Suprapubic skin (tissue), 4 donors: Measurements from ENCODE around the gene POTEH.
"Not testable (repeated sequence)": the region's sequence is repeated elsewhere in the genome, so short reads cannot be mapped to it uniquely, and the experiment has no call there.

Experiments used
- POLR2A ChIP-seq, 2 donors: fragments of 450-650 bp; IDR thresholded peaks; one replicate each; pipeline ENCODE4 v1.6.1; 2017; ENCODE audit warnings: antibody characterized with exemption in 2 of 2, mild to moderate bottlenecking in 2 of 2, moderate library complexity in 2 of 2
- POLR2AphosphoS5 ChIP-seq, 3 donors: sonication (generic); formaldehyde crosslinking; IDR thresholded peaks; one replicate each; pipeline ENCODE4 v1.6.1; 2017; ENCODE audit warnings: antibody characterized with exemption in 3 of 3
- TF ChIP-seq, protein P1 (sequence below), 2 donors: fragments of 200-600 bp in 1 of 2; fragments of 450-650 bp in 1 of 2; sonication (generic) in 1 of 2; IDR thresholded peaks; one replicate each; pipeline ENCODE4 v1.5.1; 2016 to 2019; ENCODE audit warnings: antibody characterized with exemption in 2 of 2, mild to moderate bottlenecking in 1 of 2, moderate library complexity in 1 of 2

- not testable (repeated sequence) for TF ChIP-seq POLR2A, POLR2AphosphoS5 (IDR thresholded peaks at IDR 0.05)
- TF ChIP-seq, protein P1, sequence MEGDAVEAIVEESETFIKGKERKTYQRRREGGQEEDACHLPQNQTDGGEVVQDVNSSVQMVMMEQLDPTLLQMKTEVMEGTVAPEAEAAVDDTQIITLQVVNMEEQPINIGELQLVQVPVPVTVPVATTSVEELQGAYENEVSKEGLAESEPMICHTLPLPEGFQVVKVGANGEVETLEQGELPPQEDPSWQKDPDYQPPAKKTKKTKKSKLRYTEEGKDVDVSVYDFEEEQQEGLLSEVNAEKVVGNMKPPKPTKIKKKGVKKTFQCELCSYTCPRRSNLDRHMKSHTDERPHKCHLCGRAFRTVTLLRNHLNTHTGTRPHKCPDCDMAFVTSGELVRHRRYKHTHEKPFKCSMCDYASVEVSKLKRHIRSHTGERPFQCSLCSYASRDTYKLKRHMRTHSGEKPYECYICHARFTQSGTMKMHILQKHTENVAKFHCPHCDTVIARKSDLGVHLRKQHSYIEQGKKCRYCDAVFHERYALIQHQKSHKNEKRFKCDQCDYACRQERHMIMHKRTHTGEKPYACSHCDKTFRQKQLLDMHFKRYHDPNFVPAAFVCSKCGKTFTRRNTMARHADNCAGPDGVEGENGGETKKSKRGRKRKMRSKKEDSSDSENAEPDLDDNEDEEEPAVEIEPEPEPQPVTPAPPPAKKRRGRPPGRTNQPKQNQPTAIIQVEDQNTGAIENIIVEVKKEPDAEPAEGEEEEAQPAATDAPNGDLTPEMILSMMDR (IDR thresholded peaks at IDR 0.05) = not testable (repeated sequence)
Measured at GRCh38 chr22:15761151-15761777, 71.4 kb downstream of the POTEH start.
